HepG2 (cell line): ENCODE data around the gene GSK3A. TPM values are rescaled to one million over a fixed set of nuclear protein-coding genes. Genes with fewer than 3 reads are reported as not detected.
A peak's percentile ranks its signal among the peaks of the same experiment; 100 is the strongest.

Experiments
- AKAP8 ChIP-seq: sonication (generic); formaldehyde crosslinking; IDR thresholded peaks from 2 replicates; pipeline ENCODE4 v1.5.1; 2020; ENCODE audit warnings: mild to moderate bottlenecking, missing genetic modification reagents
- ATF7 ChIP-seq, 2 experiments: fragments of 450-650 bp in 1 of 2; sonication (generic) in 1 of 2; formaldehyde crosslinking in 1 of 2; IDR thresholded peaks; 2 replicates each; pipeline versions ENCODE4 v1.4.0 to v1.6.1; 2016 to 2020; ENCODE audit warnings: antibody characterized with exemption in 1 of 2, mild to moderate bottlenecking in 1 of 2, missing genetic modification reagents in 1 of 2
- ATRX ChIP-seq: sonication (generic); formaldehyde crosslinking; IDR thresholded peaks from 2 replicates; pipeline ENCODE4 v1.4.0; 2020; ENCODE audit warnings: missing genetic modification reagents, borderline replicate concordance
- CHCHD3 ChIP-seq: sonication (generic); formaldehyde crosslinking; IDR thresholded peaks from 2 replicates; pipeline ENCODE4 v1.8.0; 2022; ENCODE audit warnings: mild to moderate bottlenecking, missing genetic modification reagents, moderate library complexity
- DR1 ChIP-seq: sonication (generic); formaldehyde crosslinking; IDR thresholded peaks from 2 replicates; pipeline ENCODE4 v1.8.0; 2021; ENCODE audit warnings: mild to moderate bottlenecking, missing genetic modification reagents, inconsistent platforms
- EP300 ChIP-seq, 3 experiments: sonication (generic) in 1 of 3; formaldehyde crosslinking in 1 of 3; IDR thresholded peaks; 2 replicates each; pipeline versions ENCODE4 v1.5.1 to v1.6.1; 2011 to 2020; ENCODE audit warnings: low read depth in 2 of 3, low read length in 2 of 3, borderline replicate concordance in 1 of 3, improper control_type of control experiment in 1 of 3, mild to moderate bottlenecking in 1 of 3, missing genetic modification reagents in 1 of 3, moderate library complexity in 1 of 3
- FUBP1 ChIP-seq: sonication (generic); formaldehyde crosslinking; IDR thresholded peaks from 2 replicates; pipeline ENCODE4 v1.5.1; 2020; ENCODE audit warnings: missing genetic modification reagents, mild to moderate bottlenecking, borderline replicate concordance
- HIVEP1 ChIP-seq: sonication (generic); formaldehyde crosslinking; IDR thresholded peaks from 2 replicates; pipeline ENCODE4 v1.4.0; 2020; ENCODE audit warnings: mild to moderate bottlenecking, missing genetic modification reagents
- HNF4A ChIP-seq: sonication (generic); formaldehyde crosslinking; IDR thresholded peaks from 2 replicates; pipeline ENCODE4 v1.4.0; 2020; ENCODE audit warnings: missing genetic modification reagents
- KAT7 ChIP-seq: IDR thresholded peaks from 2 replicates; pipeline ENCODE4 v1.6.1; 2018; ENCODE audit warnings: borderline replicate concordance, missing compliant biosample characterization
- RFXAP ChIP-seq: sonication (generic); formaldehyde crosslinking; IDR thresholded peaks from 2 replicates; pipeline ENCODE4 v1.4.0; 2020; ENCODE audit warnings: missing genetic modification reagents, borderline replicate concordance
- SATB2 ChIP-seq: sonication (generic); formaldehyde crosslinking; IDR thresholded peaks from 2 replicates; pipeline ENCODE4 v1.5.0; 2020; ENCODE audit warnings: missing genetic modification reagents
- TEAD2 ChIP-seq: sonication (generic); formaldehyde crosslinking; IDR thresholded peaks from 2 replicates; pipeline ENCODE4 v1.9.0; 2021; ENCODE audit warnings: missing genetic modification reagents
- ZBTB37 ChIP-seq: sonication (generic); formaldehyde crosslinking; IDR thresholded peaks from 2 replicates; pipeline ENCODE4 v1.4.0; 2020; ENCODE audit warnings: mild to moderate bottlenecking, missing genetic modification reagents
- ZBTB49 ChIP-seq: sonication (generic); formaldehyde crosslinking; IDR thresholded peaks from 2 replicates; pipeline ENCODE4 v1.4.0; 2020; ENCODE audit warnings: missing genetic modification reagents, borderline replicate concordance
- ZNF329 ChIP-seq: sonication (generic); formaldehyde crosslinking; IDR thresholded peaks from 2 replicates; pipeline ENCODE4 v1.9.0; 2021; ENCODE audit warnings: low read depth, mild to moderate bottlenecking, missing genetic modification reagents
- ZNF331 ChIP-seq: sonication (generic); formaldehyde crosslinking; IDR thresholded peaks from 2 replicates; pipeline ENCODE4 v1.4.0; 2020; ENCODE audit warnings: missing genetic modification reagents
- ZNF446 ChIP-seq: sonication (generic); formaldehyde crosslinking; IDR thresholded peaks from 2 replicates; pipeline ENCODE4 v1.5.0; 2020; ENCODE audit warnings: mild to moderate bottlenecking, missing genetic modification reagents
- ZNF564 ChIP-seq: sonication (generic); formaldehyde crosslinking; IDR thresholded peaks from 2 replicates; pipeline ENCODE4 v1.8.1; 2023; ENCODE audit warnings: mild to moderate bottlenecking, missing genetic modification reagents
- ZNF670 ChIP-seq: sonication (generic); formaldehyde crosslinking; IDR thresholded peaks from 2 replicates; pipeline ENCODE4 v1.8.0; 2022; ENCODE audit warnings: mild to moderate bottlenecking, missing genetic modification reagents, borderline replicate concordance
- ZNF720 ChIP-seq: sonication (generic); formaldehyde crosslinking; IDR thresholded peaks from 2 replicates; pipeline ENCODE4 v1.4.0; 2020; ENCODE audit warnings: missing genetic modification reagents
- polyA plus RNA-seq, 8 experiments: library from polyadenylated mRNA; depleted of rRNA in 3 of 8; stranded (reverse) in 7 of 8; unstranded in 1 of 8; fragments of >200 nt; fragmentation: Illumina TruSeq in 4 of 8; extraction: Trizol in 4 of 8; gene quantifications; 2 replicates each; pipeline versions ENCODE4 v1.2.1 to v1.2.3, GENCODE V29; 2011 to 2016; ENCODE audit warnings: low read depth in 4 of 8, missing spikeins in 1 of 8, mixed read lengths in 1 of 8; ENCODE audit not compliant: insufficient read depth in 1 of 8
- total RNA-seq, 5 experiments: library from RNA; depleted of rRNA; stranded (reverse); fragments of >200 nt; fragmentation: Illumina TruSeq; extraction: Trizol; gene quantifications; 2 replicates each; pipeline ENCODE4 v1.2.3, GENCODE V29; 2016; ENCODE audit warnings: low read depth in 1 of 5
- TF ChIP-seq, protein P1 (sequence below): sonication (generic); formaldehyde crosslinking; conservative IDR thresholded peaks from 2 replicates; pipeline ENCODE4 v1.4.0; 2020; ENCODE audit warnings: missing genetic modification reagents

Gene GSK3A
- total and polyA plus RNA-seq, 2 of the 13 experiments (the other 11 are each of a cell fraction or from before 2014, with no cell fraction given) = 16.9 to 52.5 TPM

DNA sequence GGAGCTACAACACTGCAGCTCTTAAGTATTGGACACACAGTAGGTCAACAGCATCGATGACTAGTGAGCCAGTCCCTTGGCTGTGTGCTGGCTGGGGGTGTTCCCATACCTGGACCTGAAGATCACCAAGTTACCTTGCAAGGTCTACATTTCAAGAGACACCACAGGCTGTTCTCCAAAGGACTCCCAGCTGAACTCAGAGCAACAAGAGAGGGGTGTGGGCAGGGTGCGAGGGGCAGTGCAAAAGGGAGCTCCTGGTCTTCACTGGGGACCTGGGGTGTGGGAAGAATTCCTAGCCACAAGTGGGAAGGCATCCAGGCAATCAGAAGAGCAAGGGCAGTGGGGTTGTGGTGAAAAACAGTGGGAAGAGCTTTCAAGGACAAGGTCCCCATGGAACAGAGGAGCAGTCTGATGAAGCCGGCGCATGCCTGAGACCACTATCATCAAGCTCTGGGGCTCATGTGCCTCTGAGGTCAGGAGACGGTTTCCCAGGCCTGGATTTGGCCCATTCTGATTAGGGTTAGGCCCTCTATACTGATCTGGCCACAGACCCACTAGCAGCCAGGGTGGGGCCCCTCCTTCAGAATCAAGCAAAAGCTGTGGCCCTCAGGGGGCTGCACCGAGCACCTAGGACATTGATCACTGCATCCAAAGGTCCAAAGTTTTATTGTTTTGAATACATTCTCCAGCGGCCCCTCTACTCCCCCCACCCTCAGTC lies 4.7 kb upstream of the GSK3A start (continued):
- TF ChIP-seq FUBP1 (CRISPR knock-in tag) = no peak
- no peak for TF ChIP-seq ZNF446 (CRISPR knock-in tag)
- no peak for TF ChIP-seq ZNF329 (CRISPR knock-in tag)
- TF ChIP-seq, protein P1, sequence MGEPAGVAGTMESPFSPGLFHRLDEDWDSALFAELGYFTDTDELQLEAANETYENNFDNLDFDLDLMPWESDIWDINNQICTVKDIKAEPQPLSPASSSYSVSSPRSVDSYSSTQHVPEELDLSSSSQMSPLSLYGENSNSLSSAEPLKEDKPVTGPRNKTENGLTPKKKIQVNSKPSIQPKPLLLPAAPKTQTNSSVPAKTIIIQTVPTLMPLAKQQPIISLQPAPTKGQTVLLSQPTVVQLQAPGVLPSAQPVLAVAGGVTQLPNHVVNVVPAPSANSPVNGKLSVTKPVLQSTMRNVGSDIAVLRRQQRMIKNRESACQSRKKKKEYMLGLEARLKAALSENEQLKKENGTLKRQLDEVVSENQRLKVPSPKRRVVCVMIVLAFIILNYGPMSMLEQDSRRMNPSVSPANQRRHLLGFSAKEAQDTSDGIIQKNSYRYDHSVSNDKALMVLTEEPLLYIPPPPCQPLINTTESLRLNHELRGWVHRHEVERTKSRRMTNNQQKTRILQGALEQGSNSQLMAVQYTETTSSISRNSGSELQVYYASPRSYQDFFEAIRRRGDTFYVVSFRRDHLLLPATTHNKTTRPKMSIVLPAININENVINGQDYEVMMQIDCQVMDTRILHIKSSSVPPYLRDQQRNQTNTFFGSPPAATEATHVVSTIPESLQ (CRISPR knock-in tag) = no peak
- TF ChIP-seq ZNF564 (CRISPR knock-in tag) = 0 out of 2 replicates have a peak, but pooled peaks have one; percentile 34
- 0 out of 2 replicates have a peak, but pooled peaks have one; percentile 15 for TF ChIP-seq ZNF331 (CRISPR knock-in tag)
- no peak for TF ChIP-seq ZBTB37
- no peak for TF ChIP-seq RFXAP (CRISPR knock-in tag)
- no peak for TF ChIP-seq KAT7 (CRISPR knock-in tag)
- no peak for TF ChIP-seq ZNF720 (CRISPR knock-in tag)
- TF ChIP-seq TEAD2 (CRISPR knock-in tag) = no peak
- TF ChIP-seq HIVEP1 (CRISPR knock-in tag) = no peak
- no peak for TF ChIP-seq ATRX
- TF ChIP-seq ZNF670 (CRISPR knock-in tag) = no peak
- TF ChIP-seq CHCHD3 (CRISPR knock-in tag) = no peak
- no peak for TF ChIP-seq ATF7 (IDR thresholded peaks at IDR 0.05)
- no peak for TF ChIP-seq ATF7 (CRISPR knock-in tag; IDR thresholded peaks at IDR 0.05)
- TF ChIP-seq AKAP8 (CRISPR knock-in tag) = peak; percentile 45; the same call in 1 of the 2 replicates
- TF ChIP-seq HNF4A (CRISPR knock-in tag) = no peak
- no peak for TF ChIP-seq ZBTB49 (CRISPR knock-in tag)
- 0 out of 2 replicates have a peak, but pooled peaks have one; percentile 30 for TF ChIP-seq SATB2 (CRISPR knock-in tag)
- TF ChIP-seq EP300 (IDR thresholded peaks at IDR 0.05; ENCODE audit: low read depth in 2 of 2, low read length in 2 of 2) = 0 out of 4 replicates have a peak, but pooled peaks of 1 of the 2 experiments have one; percentile 27
- no peak for TF ChIP-seq EP300 (CRISPR knock-in tag; IDR thresholded peaks at IDR 0.05; ENCODE audit: borderline replicate concordance)
- TF ChIP-seq DR1 (CRISPR knock-in tag) = no peak
